ENCODE data around the gene EXOC5.

The EXOC5 gene

GRCh38 chr14:57199921-57200320 is 68.8 kb downstream of the EXOC5 start:
- Histone ChIP-seq H3F3A (ENCODE audit: control insufficient read depth, insufficient read depth) (no peaks in the 10 kb centered on the region), H4K20me1 (ENCODE audit: control insufficient read depth, insufficient read depth, low read depth, low read length) (no peaks in the 10 kb centered on the region), H3K9me3 (ENCODE audit: control insufficient read depth, insufficient read depth, low read length) (no peaks in the 10 kb centered on the region), H3K27ac (ENCODE audit: low read depth, low read length) (no peak overlapping the region), H3K79me2 (ENCODE audit: control insufficient read depth, low read length) (no peaks in the 10 kb centered on the region), H3K9me2 (replicated peaks; ENCODE audit: control insufficient read depth, low read length) (no peaks in the 10 kb centered on the region), H3K36me3 (ENCODE audit: control insufficient read depth, low read length) (no peaks in the 10 kb centered on the region), H3K4me1 (ENCODE audit: control insufficient read depth, low read length) (no peaks in the 10 kb centered on the region), H3K4me2 (ENCODE audit: low read length) (no peak overlapping the region), H3K27me3 (ENCODE audit: control insufficient read depth, low read length) (no peaks in the 10 kb centered on the region), H3K4me3 (ENCODE audit: low read length) (no peak overlapping the region)
- TF ChIP-seq EZH2phosphoT487 (IDR thresholded peaks at IDR 0.05; ENCODE audit: borderline replicate concordance, low read length) = no peak
- no peak for TF ChIP-seq CTCF (IDR thresholded peaks at IDR 0.05; ENCODE audit: low read depth, low read length, poor library complexity, severe bottlenecking)

GRCh38 chr14:57189070-57189469 is 79.6 kb downstream of the EXOC5 start:
- H3K27ac ChIP-seq (ENCODE audit: low read depth, low read length) = no peak overlapping the region
- H3K4me3 ChIP-seq (ENCODE audit: low read length) = no peak overlapping the region
- H4K20me1 ChIP-seq (ENCODE audit: control insufficient read depth, insufficient read depth, low read depth, low read length) = no peaks in the 10 kb centered on the region
- no peaks in the 10 kb centered on the region for H3K79me2 ChIP-seq (ENCODE audit: control insufficient read depth, low read length)
- H3K4me1 ChIP-seq (ENCODE audit: control insufficient read depth, low read length) = no peaks in the 10 kb centered on the region
- H3K27me3 ChIP-seq (ENCODE audit: control insufficient read depth, low read length) = peaks cover 20% of the 10 kb centered on the region; the same call in 1 of the 2 replicates
- no peaks in the 10 kb centered on the region for H3K9me3 ChIP-seq (ENCODE audit: control insufficient read depth, insufficient read depth, low read length)
- H3K4me2 ChIP-seq (ENCODE audit: low read length) = no peak overlapping the region
- TF ChIP-seq CTCF (IDR thresholded peaks at IDR 0.05; ENCODE audit: low read depth, low read length, poor library complexity, severe bottlenecking) (no peak), EZH2phosphoT487 (IDR thresholded peaks at IDR 0.05; ENCODE audit: borderline replicate concordance, low read length) (no peak)
- no peaks in the 10 kb centered on the region for H3F3A ChIP-seq (ENCODE audit: control insufficient read depth, insufficient read depth)
- no peaks in the 10 kb centered on the region for H3K9me2 ChIP-seq (replicated peaks; ENCODE audit: control insufficient read depth, low read length)
- H3K36me3 ChIP-seq (ENCODE audit: control insufficient read depth, low read length) = no peaks in the 10 kb centered on the region

DNA sequence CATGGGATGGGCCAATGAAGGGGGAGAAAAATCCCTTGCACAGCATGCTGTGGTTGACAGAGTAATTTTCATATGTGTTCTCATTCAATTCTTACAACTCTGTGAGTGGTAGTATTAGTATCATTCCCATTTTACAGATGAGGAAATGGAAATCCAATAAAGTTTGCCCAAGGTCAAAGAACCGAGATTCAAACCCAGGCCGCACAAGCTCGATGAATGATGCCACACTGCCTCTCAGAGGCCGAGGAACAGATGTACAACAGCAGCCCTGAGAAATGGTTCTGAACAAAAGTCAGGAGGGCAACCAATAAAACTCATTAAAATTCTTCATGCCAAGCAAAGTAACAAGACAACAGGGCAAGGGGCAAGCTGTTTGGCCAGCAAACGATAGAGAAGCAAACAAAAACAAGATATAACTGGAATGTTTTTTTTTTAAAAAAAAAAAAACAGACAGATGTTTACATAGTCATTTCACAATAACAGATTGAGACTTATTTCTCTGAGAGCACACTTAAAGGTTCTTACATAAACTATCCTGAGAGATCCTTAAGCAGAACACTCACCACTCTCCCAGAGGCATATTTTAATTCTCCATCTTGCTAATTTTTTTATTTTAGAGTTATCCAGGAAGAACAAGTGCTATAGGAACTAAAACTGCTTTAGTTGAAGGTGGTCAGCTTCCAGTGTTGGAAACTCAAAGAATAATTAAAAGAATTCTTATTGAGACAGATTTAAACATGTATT is 85.8 kb downstream of the EXOC5 start:
- Histone ChIP-seq H3K9me3 (ENCODE audit: control insufficient read depth, insufficient read depth, low read length) (no peaks in the 10 kb centered on the region), H3K27me3 (ENCODE audit: control insufficient read depth, low read length) (peaks cover 16% of the 10 kb centered on the region), H3K36me3 (ENCODE audit: control insufficient read depth, low read length) (no peaks in the 10 kb centered on the region), H4K20me1 (ENCODE audit: control insufficient read depth, insufficient read depth, low read depth, low read length) (no peaks in the 10 kb centered on the region), H3K4me2 (ENCODE audit: low read length) (no peak overlapping the region), H3K79me2 (ENCODE audit: control insufficient read depth, low read length) (no peaks in the 10 kb centered on the region), H3K27ac (ENCODE audit: low read depth, low read length) (no peak overlapping the region), H3K9me2 (replicated peaks; ENCODE audit: control insufficient read depth, low read length) (no peaks in the 10 kb centered on the region), H3K4me3 (ENCODE audit: low read length) (no peak overlapping the region), H3F3A (ENCODE audit: control insufficient read depth, insufficient read depth) (no peaks in the 10 kb centered on the region), H3K4me1 (ENCODE audit: control insufficient read depth, low read length) (no peaks in the 10 kb centered on the region)
- TF ChIP-seq EZH2phosphoT487 (IDR thresholded peaks at IDR 0.05; ENCODE audit: borderline replicate concordance, low read length) (no peak), CTCF (IDR thresholded peaks at IDR 0.05; ENCODE audit: low read depth, low read length, poor library complexity, severe bottlenecking) (peak; percentile 55)
